Transverse colon (tissue), 3 donors: Measurements from ENCODE around the gene ULK4.

ENCODE experiments used
- CTCF ChIP-seq, 5 experiments: fragments of 200-600 bp in 3 of 5; fragments of 450-650 bp in 2 of 5; sonication (generic) in 3 of 5; IDR thresholded peaks; 1 replicate in 2 of 5; 2 replicates in 3 of 5; pipeline ENCODE4 v1.5.1; 2016 to 2017; ENCODE audit warnings: antibody characterized with exemption in 5 of 5, inconsistent platforms in 3 of 5, mild to moderate bottlenecking in 2 of 5, moderate library complexity in 1 of 5
- POLR2A ChIP-seq: fragments of 450-650 bp; IDR thresholded peaks from one replicate; pipeline ENCODE4 v1.6.1; 2016; ENCODE audit warnings: antibody characterized with exemption, mild to moderate bottlenecking, moderate library complexity

DNA sequence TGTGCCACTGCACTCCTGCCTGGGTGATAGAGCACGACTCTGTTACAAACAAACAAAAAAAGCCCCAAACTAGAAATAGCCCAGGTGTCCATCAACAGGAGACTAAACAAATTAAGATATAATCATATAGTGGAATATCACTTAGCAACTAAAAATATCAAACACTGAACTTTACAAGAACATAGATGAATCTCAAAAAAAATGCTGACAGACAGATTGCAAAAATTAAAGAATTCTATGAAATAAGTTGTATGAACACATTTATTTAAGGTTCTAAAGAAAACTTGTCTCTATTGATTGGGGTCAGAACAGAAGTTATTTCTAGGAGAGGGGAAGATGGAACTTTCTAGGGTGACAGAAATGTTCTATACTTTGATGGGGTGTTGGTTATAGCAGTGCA is 494.4 kb downstream of the ULK4 start:
- TF ChIP-seq POLR2A (no peak), CTCF (IDR thresholded peaks at IDR 0.05) (no peak)
